ENCODE data around the gene EPS8L2.

Gene EPS8L2

DNA sequence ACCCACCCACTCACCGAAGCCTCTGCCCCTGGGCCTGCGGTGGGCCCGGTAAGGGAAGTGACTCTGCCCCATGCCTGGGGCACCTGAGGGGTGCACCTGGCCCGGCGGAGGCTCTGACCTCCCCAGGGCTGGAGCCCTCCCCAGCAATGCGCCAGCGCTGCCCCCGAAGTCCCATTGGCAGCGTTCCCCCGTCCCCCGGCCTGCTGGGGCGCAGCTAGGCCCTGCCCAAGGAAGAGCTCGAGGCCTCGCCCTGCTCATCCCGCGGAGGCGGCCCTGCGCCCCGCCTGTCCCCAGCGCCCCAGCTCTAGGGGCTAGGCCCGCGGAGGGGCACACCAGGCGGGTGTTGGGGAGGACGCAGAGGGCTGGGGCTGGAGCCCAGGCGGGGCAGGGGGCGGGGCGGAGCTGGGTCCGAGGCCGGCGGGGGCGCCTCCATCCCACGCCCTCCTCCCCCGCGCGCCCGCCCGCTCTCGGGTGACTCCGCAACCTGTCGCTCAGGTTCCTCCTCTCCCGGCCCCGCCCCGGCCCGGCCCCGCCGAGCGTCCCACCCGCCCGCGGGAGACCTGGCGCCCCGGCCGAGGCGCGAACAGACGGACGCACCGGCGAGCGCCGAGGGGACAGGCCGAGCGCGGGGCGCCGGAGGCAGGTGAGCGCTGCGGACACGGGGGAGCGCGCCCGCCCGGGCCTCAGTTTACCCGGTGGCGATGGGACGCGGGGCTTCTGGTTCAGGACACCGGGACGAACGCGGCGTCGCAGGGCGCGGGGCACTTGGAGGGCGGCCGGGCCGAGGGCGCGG, at the start of gene EPS8L2:
Gene EPS8L2 (plus strand): TSS at position 586 of the 793 bp plus-strand sequence. CDS start 3,177 bp downstream, outside the sequence.
- no peak for DNase-seq (ENCODE audit: low spot score in 2 of 2)
- ATAC-seq = peak; percentile 9
- H3K36me3 Mint-ChIP-seq = peaks cover 9% of the 10 kb centered on the region
- H3K27ac Mint-ChIP-seq = no peak within 1 kb of the TSS
- peak within 1 kb of the TSS; percentile 41 for H3K4me3 Mint-ChIP-seq
- H3K9me3 Mint-ChIP-seq = no peaks in the 10 kb centered on the region
- peaks cover 12% of the 10 kb centered on the region for H3K4me1 Mint-ChIP-seq

DNA sequence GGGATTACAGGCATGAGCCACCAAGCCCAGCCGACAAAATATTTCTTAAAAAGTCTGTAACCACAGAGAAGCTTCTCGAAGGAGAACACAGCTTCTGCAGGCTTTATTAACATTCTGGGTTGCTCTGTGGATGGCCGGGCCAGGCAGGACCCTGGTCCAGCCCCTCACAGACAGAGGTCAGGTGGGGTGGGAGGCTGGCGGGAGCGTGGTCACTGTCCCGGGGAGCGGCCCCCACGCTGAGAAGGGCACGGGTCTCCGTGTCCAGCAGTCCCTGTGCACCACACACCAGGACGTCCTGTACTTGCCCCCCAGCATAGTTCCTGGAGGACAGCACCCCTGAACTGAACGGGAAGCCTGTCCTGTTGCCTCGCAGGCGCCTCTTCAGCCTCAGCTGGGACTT, 49.6 kb upstream of the EPS8L2 start:
- no peak overlapping the region for H3K27ac Mint-ChIP-seq
- H3K9me3 Mint-ChIP-seq = no peaks in the 10 kb centered on the region
- DNase-seq (ENCODE audit: low spot score in 2 of 2) (no peak), ATAC-seq (no peak)
- H3K36me3 Mint-ChIP-seq = peaks cover 56% of the 10 kb centered on the region
- H3K4me3 Mint-ChIP-seq = no peak overlapping the region
- no peaks in the 10 kb centered on the region for H3K4me1 Mint-ChIP-seq

DNA sequence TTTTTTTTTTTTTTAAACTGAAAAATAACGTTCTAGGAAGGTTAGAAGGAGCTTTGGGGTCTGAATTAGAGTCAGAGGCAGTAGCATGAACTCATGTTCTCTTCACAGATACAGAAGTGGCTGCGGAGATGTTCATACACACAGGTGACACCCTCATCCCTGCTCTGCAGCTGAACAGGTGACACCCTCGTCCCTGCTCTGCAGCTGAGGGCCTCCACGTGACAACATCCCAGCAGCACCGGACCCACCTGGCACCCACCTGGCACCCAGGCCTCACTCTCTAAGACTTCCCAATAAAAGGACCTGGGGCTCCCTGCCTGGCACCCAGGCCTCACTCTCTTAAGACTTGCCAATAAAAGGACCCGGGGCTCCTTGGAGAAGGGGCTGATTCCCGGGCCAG, 49.2 kb upstream of the EPS8L2 start:
- no peak overlapping the region for H3K27ac Mint-ChIP-seq
- no peaks in the 10 kb centered on the region for H3K9me3 Mint-ChIP-seq
- DNase-seq (ENCODE audit: low spot score in 2 of 2) (no peak), ATAC-seq (no peak)
- peaks cover 54% of the 10 kb centered on the region for H3K36me3 Mint-ChIP-seq
- H3K4me1 Mint-ChIP-seq = no peaks in the 10 kb centered on the region
- no peak overlapping the region for H3K4me3 Mint-ChIP-seq

DNA sequence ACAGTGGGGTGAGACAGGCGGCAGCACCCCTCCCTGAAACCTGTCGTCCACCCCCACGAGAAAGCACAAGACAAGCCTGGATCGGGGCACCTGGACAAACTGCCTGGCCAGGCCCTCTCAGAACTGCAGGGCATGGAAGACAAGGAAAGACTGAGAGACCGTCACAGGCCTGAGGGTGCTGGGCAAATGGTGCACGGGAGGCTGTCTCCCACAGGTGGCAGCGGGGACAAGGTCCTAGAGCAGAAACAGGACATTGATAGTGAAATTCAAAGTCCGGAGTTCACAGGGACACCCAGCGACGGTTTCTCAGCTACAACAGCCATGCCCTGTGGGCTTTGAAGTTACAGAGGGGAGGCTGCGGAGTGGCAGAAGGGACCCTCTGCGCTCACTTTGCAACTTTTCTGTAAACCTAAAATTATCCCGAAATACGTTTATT, 48.3 kb upstream of the EPS8L2 start:
- DNase-seq (ENCODE audit: low spot score in 2 of 2) (no peak), ATAC-seq (no peak)
- H3K27ac Mint-ChIP-seq = no peak overlapping the region
- no peaks in the 10 kb centered on the region for H3K9me3 Mint-ChIP-seq
- H3K4me1 Mint-ChIP-seq = peaks cover 4% of the 10 kb centered on the region
- H3K36me3 Mint-ChIP-seq = peaks cover 53% of the 10 kb centered on the region
- no peak overlapping the region for H3K4me3 Mint-ChIP-seq

DNA sequence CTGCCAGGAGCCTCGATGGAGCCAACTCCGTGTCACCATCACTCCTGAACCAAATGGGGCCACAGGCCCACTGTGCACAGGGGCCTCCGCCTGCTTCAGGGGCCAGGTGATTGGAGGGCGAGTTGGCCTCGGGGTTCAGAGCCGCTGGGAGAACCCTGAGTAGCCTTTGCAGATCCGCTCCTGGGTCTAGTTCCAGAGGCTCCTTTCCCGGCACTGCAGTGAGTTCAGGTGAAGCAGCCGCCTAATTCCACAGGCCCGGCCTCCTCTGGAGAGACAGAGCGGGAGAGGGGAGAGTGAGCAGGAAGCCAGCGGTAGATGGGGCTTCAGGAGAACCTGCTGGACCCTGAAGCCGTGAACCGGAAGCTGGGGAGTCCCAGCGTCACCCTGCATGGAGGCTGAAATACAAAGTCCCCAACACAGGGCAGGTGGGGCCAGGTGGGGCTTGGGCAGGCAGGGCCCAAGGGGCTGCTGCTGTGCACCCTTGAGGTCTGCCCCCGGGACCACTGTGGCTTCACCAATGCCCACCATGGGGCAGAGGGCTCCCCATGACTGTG, 46.4 kb upstream of the EPS8L2 start:
- H3K27ac Mint-ChIP-seq = no peak overlapping the region

DNA sequence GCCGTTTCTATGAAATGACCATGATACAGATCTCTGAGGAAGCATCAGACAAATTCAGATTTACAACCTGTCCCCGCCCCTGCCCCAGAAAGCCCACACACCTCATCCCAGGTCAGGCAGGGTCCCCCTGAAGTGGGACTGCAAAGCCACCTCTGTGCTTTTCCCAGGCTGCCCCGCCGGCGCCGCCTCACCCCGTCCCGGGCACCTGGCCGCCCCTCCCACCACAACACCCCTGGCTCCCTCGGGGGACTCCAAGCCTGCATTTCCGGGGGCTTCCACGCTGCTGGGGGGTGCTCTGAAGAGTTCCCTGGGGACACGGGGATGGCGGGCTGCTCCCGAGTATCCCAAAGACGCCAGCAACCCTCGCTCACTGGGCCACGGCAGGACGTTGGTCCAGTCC, 45.8 kb upstream of the EPS8L2 start:
- Mint-ChIP-seq H3K4me1 (peaks cover 7% of the 10 kb centered on the region), H3K4me3 (no peak overlapping the region), H3K9me3 (no peaks in the 10 kb centered on the region), H3K36me3 (peaks cover 49% of the 10 kb centered on the region), H3K27ac (no peak overlapping the region)
- DNase-seq (ENCODE audit: low spot score in 2 of 2) (no peak), ATAC-seq (no peak)

More for the DNA sequence above, 46.4 kb upstream of the EPS8L2 start:
- peaks cover 7% of the 10 kb centered on the region for H3K4me1 Mint-ChIP-seq
- H3K4me3 Mint-ChIP-seq = no peak overlapping the region
- no peaks in the 10 kb centered on the region for H3K9me3 Mint-ChIP-seq
- no peak for ATAC-seq
- DNase-seq (ENCODE audit: low spot score in 2 of 2) = no peak
- H3K36me3 Mint-ChIP-seq = peaks cover 54% of the 10 kb centered on the region

DNA sequence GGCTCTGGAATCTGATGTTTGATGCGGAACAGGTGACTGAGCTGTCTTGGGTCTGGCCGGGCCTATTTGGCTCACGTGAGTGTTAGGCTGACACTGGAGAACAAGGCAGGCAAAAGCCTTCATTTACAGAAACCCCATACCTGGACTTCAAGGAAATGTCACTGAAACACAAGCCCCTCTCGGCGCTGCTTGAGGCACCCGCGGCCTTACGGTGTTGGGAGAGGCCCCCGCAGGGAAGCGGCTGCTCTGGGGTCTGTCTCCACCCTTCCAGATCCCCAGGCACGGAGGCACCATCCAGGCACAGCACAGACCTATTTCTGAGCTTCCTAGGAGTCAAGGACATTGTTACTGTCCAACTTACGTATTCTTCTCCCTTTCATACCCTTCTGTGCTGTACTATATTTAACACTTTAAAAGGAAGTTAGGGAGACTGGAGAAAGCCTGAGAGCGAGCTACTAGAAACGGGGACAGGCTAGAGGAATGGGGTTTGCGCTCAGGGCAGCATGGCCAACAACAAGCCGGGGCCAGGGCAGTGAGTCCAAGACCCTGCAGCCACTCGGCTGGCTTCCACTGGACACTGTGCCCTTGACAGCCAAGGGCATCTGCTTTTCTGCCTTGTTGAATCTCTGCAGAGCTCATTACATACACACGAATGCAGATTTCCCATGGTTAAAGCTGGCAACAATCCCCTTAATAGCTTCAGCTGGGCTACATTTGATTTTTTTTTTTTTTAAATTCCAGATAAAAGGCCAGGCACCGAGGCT, 45.2 kb upstream of the EPS8L2 start:
- Mint-ChIP-seq H3K4me3 (no peak overlapping the region), H3K9me3 (no peaks in the 10 kb centered on the region), H3K27ac (no peak overlapping the region), H3K4me1 (peaks cover 7% of the 10 kb centered on the region), H3K36me3 (peaks cover 53% of the 10 kb centered on the region)
- DNase-seq (ENCODE audit: low spot score in 2 of 2) = no peak
- no peak for ATAC-seq

DNA sequence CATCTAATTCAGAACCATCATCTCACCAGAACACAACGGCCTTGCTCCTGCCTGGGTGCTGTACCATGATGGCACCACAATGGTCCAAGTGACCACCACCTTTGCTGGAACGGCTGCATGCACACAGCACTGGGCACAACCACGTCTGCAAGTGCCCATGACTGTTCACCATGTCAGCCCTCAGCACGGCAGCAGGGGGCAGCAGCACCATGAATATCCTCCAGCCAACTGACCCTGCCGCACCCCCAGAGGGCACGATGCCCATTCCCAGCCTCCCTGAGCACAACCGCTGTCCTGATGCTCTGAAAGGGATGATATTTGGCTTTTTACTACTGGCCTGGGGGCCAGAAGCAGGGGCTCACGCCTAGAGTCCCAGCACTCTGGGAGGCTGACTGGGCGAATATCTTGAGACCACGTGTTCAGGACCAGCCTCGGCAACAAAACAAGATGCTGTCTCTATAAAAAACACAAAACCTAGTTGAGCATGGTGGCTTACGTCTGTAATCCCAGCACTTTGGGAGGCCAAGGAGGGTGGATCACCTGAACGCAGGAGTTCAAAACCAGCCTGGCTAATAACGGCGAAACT, 43.2 kb upstream of the EPS8L2 start:
- Mint-ChIP-seq H3K9me3 (no peaks in the 10 kb centered on the region), H3K36me3 (peaks cover 57% of the 10 kb centered on the region), H3K27ac (peak overlapping the region; percentile 50), H3K4me3 (no peak overlapping the region), H3K4me1 (peaks cover 7% of the 10 kb centered on the region)
- DNase-seq (ENCODE audit: low spot score in 2 of 2) = peak in 1 of 2 donors; percentile 66
- peak; percentile 67 for ATAC-seq

DNA sequence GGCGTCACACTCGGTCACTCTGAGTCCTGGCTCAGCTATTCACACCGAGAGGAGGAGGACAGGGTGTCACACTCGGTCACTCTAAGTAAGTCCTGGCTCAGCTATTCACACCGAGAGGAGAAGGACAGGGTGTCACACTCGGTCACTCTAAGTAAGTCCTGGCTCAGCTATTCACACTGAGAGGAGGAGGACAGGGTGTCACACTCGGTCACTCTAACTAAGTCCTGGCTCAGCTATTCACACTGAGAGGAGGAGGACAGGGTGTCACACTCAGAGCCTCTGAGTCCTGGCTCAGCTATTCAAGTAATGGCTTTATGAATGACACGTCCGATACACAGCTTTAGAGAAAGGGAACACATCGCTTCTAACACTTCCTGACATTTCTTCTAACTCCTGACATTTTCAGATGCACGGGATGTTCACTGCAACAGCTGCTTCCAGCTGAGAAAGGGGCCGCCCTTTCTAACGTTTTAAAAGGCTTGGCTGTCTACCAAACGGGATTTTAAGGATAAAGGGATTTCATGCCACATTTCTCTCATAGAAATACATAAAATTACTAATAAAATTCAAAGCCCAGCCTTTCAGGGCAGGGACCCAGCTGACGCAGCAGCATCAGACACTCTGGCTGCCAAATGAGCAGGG, 40.8 kb upstream of the EPS8L2 start:
- peaks cover 7% of the 10 kb centered on the region for H3K4me1 Mint-ChIP-seq
- peak overlapping the region; percentile 40 for H3K27ac Mint-ChIP-seq
- DNase-seq (ENCODE audit: low spot score in 2 of 2) (no peak), ATAC-seq (no peak)
- no peak overlapping the region for H3K4me3 Mint-ChIP-seq
- no peaks in the 10 kb centered on the region for H3K9me3 Mint-ChIP-seq
- H3K36me3 Mint-ChIP-seq = peaks cover 49% of the 10 kb centered on the region

DNA sequence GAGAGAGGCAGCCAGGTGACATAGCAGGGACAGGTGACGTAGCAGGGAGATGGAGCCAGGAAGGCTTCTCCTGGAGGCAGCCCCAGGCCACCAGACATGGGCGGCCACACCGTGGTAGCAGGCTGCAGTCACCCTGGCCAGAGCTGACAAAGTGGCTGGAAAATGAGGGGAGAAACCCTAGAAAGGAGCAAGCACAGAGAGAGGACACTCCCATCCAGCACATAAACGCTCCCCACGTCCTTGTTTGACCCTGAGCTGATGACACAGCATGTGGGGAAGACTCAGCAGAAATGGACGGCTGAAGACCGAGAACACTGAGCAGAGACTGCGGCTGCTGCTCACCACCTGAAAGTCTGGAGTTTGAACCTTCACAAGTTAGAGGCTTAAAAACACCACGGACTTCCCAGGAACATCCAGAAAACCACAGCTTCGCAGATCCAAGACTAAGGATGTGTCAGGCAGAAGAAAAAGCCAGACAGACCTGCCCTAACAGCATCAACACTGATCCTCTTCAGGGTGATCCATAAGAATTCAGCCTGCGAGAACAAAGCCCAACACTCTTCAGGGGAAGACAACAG, 40.2 kb upstream of the EPS8L2 start:
- H3K4me3 Mint-ChIP-seq = no peak overlapping the region
- peaks cover 55% of the 10 kb centered on the region for H3K36me3 Mint-ChIP-seq
- DNase-seq (ENCODE audit: low spot score in 2 of 2) (no peak), ATAC-seq (no peak)
- no peaks in the 10 kb centered on the region for H3K9me3 Mint-ChIP-seq
- H3K27ac Mint-ChIP-seq = peak overlapping the region; percentile 40
- peaks cover 7% of the 10 kb centered on the region for H3K4me1 Mint-ChIP-seq

DNA sequence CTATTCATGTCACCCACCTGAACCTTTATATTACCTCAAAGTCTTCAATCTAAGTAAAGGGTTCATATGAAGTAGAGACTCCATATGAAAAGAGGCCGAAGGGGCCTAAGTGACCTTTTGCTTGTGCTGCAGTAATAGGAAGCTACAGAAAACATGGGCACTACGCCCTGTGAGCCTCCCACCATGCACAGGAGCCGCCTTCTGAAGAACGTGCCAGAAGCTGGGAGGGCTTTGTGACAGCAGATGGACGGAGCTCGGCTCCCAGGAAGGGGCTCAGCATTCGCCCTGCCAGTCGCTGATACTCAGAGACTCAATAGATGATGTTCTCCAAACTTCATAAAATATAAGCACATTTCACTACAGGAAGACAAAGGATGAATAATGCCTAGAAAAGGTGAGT, 32.2 kb upstream of the EPS8L2 start:
- no peaks in the 10 kb centered on the region for H3K9me3 Mint-ChIP-seq
- DNase-seq (ENCODE audit: low spot score in 2 of 2) = no peak
- H3K4me3 Mint-ChIP-seq = no peak overlapping the region
- peaks cover 4% of the 10 kb centered on the region for H3K4me1 Mint-ChIP-seq
- no peak for ATAC-seq
- H3K27ac Mint-ChIP-seq = no peak overlapping the region
- H3K36me3 Mint-ChIP-seq = peaks cover 93% of the 10 kb centered on the region

DNA sequence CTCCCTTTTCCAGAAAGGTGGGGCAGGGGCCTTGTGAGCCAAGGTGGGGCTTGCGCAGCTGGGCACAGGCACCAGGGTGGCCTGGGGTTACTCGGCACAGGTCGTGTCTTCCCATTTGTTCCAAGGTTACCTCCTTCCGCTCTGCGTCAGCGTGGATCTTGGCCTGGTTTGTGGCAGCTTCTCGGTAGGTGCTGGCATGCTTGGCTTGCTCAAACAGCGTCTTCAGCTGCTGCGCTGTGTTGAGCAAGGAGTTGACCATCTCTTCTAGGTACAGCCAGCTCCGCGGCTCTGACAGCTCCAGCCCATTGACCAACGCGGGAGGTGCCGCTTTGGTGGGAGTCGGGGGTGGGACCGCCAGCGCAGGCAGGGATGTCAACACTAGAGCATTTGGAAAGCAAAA, 31.6 kb upstream of the EPS8L2 start:
- H3K27ac Mint-ChIP-seq = no peak overlapping the region
- peaks cover 4% of the 10 kb centered on the region for H3K4me1 Mint-ChIP-seq
- H3K4me3 Mint-ChIP-seq = no peak overlapping the region
- DNase-seq (ENCODE audit: low spot score in 2 of 2) (no peak), ATAC-seq (no peak)
- H3K36me3 Mint-ChIP-seq = peaks cover 96% of the 10 kb centered on the region
- H3K9me3 Mint-ChIP-seq = no peaks in the 10 kb centered on the region

DNA sequence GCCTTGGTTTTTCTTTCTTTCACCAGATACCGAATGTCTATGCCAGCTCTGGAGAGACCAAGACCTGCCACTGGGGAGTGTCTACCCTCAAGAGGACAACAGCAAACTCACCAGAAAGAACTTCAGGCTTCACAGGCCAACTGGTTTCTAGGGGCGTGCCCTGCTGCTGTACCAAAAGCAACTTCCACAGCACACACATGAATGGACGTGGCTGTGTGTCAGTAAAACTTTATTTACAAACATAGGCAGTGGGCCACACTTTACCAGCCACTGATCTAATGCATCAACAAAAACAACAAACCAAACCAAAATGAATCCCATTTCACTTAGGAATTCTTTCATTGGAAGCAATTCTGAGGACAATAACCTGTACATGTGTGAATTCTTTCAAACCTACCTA, 27.7 kb upstream of the EPS8L2 start:
- no peak overlapping the region for H3K27ac Mint-ChIP-seq
- peaks cover 87% of the 10 kb centered on the region for H3K36me3 Mint-ChIP-seq
- H3K9me3 Mint-ChIP-seq = no peaks in the 10 kb centered on the region
- DNase-seq (ENCODE audit: low spot score in 2 of 2) = no peak
- H3K4me3 Mint-ChIP-seq = no peak overlapping the region
- H3K4me1 Mint-ChIP-seq = peaks cover 13% of the 10 kb centered on the region
- ATAC-seq = no peak

DNA sequence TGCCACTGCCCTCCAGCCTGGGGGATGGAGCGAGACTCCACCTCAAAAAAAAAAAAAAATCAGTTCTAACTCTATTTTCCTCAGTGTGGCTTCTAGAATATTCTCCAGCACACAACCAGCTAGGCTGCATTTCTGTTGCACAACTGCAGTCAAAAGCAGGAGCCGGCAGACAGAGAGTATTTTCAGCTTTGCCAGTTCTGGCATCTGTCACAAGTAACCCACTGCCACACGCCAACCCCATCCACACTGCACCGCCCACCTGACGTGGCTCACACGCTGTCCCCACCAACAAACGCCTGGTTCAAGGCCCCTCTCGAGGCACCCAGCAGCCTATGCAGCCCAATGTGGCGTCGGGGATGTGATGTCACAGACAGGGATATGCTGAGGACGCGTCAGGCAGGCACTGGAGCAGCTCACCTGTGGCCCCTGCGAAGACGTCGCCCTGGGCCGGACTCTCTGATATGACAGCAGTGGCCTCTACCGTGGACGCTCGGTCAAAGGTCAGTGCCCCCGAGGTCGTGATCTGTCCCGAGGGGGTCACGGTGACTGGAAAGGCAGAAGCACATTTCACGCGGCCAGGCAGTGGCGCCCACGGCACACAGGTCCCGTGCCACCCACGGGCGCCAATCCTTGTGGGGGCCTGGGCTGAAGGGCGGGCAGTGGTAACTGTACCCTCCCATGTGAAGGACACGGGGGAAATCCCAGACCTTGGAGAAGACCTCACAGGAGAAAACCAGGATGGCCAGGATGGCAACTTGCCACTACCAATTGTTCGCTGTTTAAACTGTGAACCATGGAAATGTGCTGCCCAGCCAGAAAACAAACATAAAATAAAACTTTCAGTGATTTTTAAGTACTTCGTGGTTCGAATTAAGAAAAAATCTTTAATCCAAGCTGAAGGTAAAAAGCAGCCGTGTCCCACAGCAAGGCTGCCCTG, 26.5 kb upstream of the EPS8L2 start:
- no peak for DNase-seq (ENCODE audit: low spot score in 2 of 2)
- peaks cover 13% of the 10 kb centered on the region for H3K4me1 Mint-ChIP-seq
- no peak for ATAC-seq
- no peak overlapping the region for H3K4me3 Mint-ChIP-seq
- peaks cover 87% of the 10 kb centered on the region for H3K36me3 Mint-ChIP-seq
- no peak overlapping the region for H3K27ac Mint-ChIP-seq
- H3K9me3 Mint-ChIP-seq = no peaks in the 10 kb centered on the region
